ENCODE data around the gene MAP3K2. TPM values are rescaled to one million over a fixed set of nuclear protein-coding genes. Genes with fewer than 3 reads are reported as not detected.

Gene MAP3K2
- total and polyA plus RNA-seq, 2 donors (not counting 3 experiments of a cell fraction or from before 2014, with no cell fraction given), result 3.4 to 25.7 TPM

GRCh38 chr2:127392133-127392827 is 4.5 kb upstream of the MAP3K2 start:
- Histone ChIP-seq H2AFZ (ENCODE audit: low read depth, low read length) (no peak overlapping the region), H3K9me1 (replicated peaks; ENCODE audit: control insufficient read depth, extremely low read depth, insufficient read depth, low read length) (no peaks in the 10 kb centered on the region), H3K79me2 (ENCODE audit: control insufficient read depth, insufficient read depth, low read length) (no peaks in the 10 kb centered on the region), H3K9me3 (replicated peaks; ENCODE audit: control insufficient read depth, insufficient read depth, low read length) (no peaks in the 10 kb centered on the region), H3K36me3 (ENCODE audit: control insufficient read depth in 2 of 2, extremely low read depth in 1 of 2, insufficient read depth in 2 of 2, low read length in 2 of 2) (no peaks in the 10 kb centered on the region), H3K4me2 (ENCODE audit: insufficient read depth, low read length) (no peak overlapping the region), H3K4me1 (ENCODE audit: control insufficient read depth, extremely low read depth, insufficient read depth, low read length) (peaks cover 5% of the 10 kb centered on the region), H4K20me1 (replicated peaks; ENCODE audit: control insufficient read depth, extremely low read depth, insufficient read depth, low read length) (no peaks in the 10 kb centered on the region), H3K27ac (ENCODE audit: insufficient read depth, low read depth, low read length) (no peak overlapping the region), H3K4me3 (replicated peaks in 1 of 3; ENCODE audit: insufficient read depth in 1 of 3, low read depth in 1 of 3, low read length in 3 of 3) (no peak overlapping the region), H3K27me3 (ENCODE audit: control insufficient read depth in 2 of 2, insufficient read depth in 2 of 2, low read length in 2 of 2) (no peaks in the 10 kb centered on the region), H3K9ac (replicated peaks; ENCODE audit: extremely low read depth, insufficient read depth, low read length) (no peak overlapping the region)
- TF ChIP-seq MYC (IDR thresholded peaks at IDR 0.05; ENCODE audit: low read depth, low read length) (no peak), POLR2AphosphoS5 (IDR thresholded peaks at IDR 0.05; ENCODE audit: insufficient read depth, low read depth, low read length) (no peak), EZH2 (IDR thresholded peaks at IDR 0.05; ENCODE audit: borderline replicate concordance, low read depth, low read length, severe bottlenecking) (no peak), MAX (IDR thresholded peaks at IDR 0.05; ENCODE audit: insufficient read depth, insufficient read length) (no peak), JUN (IDR thresholded peaks at IDR 0.05; ENCODE audit: borderline replicate concordance, insufficient read depth, insufficient read length, low read depth) (no peak), CTCF (IDR thresholded peaks at IDR 0.05; ENCODE audit: extremely low read depth in 1 of 2, insufficient read depth in 1 of 2, low read depth in 1 of 2, low read length in 2 of 2) (no peak), FOS (IDR thresholded peaks at IDR 0.05; ENCODE audit: borderline replicate concordance, insufficient read depth, low read length) (no peak), GATA2 (IDR thresholded peaks at IDR 0.05; ENCODE audit: insufficient read depth, insufficient read length, low read depth, low read length) (no peak), POLR2A (IDR thresholded peaks at IDR 0.05; ENCODE audit: low read depth, low read length) (no peak)
- ChIA-PET CTCF (no interaction called here), POLR2A (no interaction called here)
- dilution Hi-C loops (cut with MboI; ENCODE audit: extremely low pct_ligation_motif_present, low sequenced_read_pairs), result no loop called here
- no TSS peak for BruUV-seq (replicated peaks)
- FAIRE-seq, result no peak
- intact Hi-C loops (cut with micrococcal nuclease), result no loop called here
- no peak for DNase-seq (ENCODE audit: low read depth, low spot score)
